NCI-H2107 (cell line): ENCODE data around the gene STPG1.

Experiments used
- DNase-seq: peaks from one replicate; lab custom pipeline; 2025; lab: John Stamatoyannopoulos, UW

The STPG1 gene

GRCh38 chr1:24426744-24427544 lies 13.4 kb upstream of the STPG1 start:
- DNase-seq, result peak; percentile 41

GRCh38 chr1:24425922-24426321 lies 12.3 kb upstream of the STPG1 start:
- DNase-seq, result no peak

GRCh38 chr1:24425441-24425840 lies 11.9 kb upstream of the STPG1 start:
- no peak for DNase-seq

- DNase-seq, result no peak
Measured at GRCh38 chr1:24424990-24425389, 11.4 kb upstream of the STPG1 start.

GRCh38 chr1:24424207-24424606 lies 10.6 kb upstream of the STPG1 start:
- DNase-seq, result no peak

GRCh38 chr1:24421502-24421901 lies 7.9 kb upstream of the STPG1 start:
- DNase-seq, result no peak

- no peak for DNase-seq
Measured at GRCh38 chr1:24420547-24420946, 7.0 kb upstream of the STPG1 start.

GRCh38 chr1:24418898-24419628 lies 5.5 kb upstream of the STPG1 start:
- DNase-seq, result peak; percentile 83

- DNase-seq, result no peak
Measured at GRCh38 chr1:24417681-24418080, 4.1 kb upstream of the STPG1 start.

GRCh38 chr1:24416666-24417391 lies 3.2 kb upstream of the STPG1 start:
- peak; percentile 34 for DNase-seq

- no peak for DNase-seq
Measured at GRCh38 chr1:24415910-24416665, 2.5 kb upstream of the STPG1 start.

GRCh38 chr1:24415334-24415909 lies 1.8 kb upstream of the STPG1 start, which contains the start of gene NIPAL3:
Gene NIPAL3 (plus strand): TSS chr1:24415802. CDS start chr1:24419548, 3,746 bp downstream.
- DNase-seq, result peak; percentile 99

- DNase-seq, result no peak
Measured at GRCh38 chr1:24414775-24415333, 1.3 kb upstream of the STPG1 start.

GRCh38 chr1:24412408-24412807 lies 1.2 kb downstream of the STPG1 start:
- DNase-seq, result no peak

GRCh38 chr1:24411963-24412362 lies 1.6 kb downstream of the STPG1 start:
- DNase-seq, result no peak

GRCh38 chr1:24410750-24411149 lies 2.8 kb downstream of the STPG1 start:
- DNase-seq, result no peak

- DNase-seq, result no peak
Measured at GRCh38 chr1:24409535-24409934, 4.0 kb downstream of the STPG1 start.

GRCh38 chr1:24406788-24407187 lies 6.8 kb downstream of the STPG1 start:
- DNase-seq, result no peak

GRCh38 chr1:24403806-24404205 lies 9.8 kb downstream of the STPG1 start:
- DNase-seq, result no peak

- no peak for DNase-seq
Measured at GRCh38 chr1:24400065-24400464, 13.5 kb downstream of the STPG1 start.

- DNase-seq, result no peak
Measured at GRCh38 chr1:24393892-24394291, 19.7 kb downstream of the STPG1 start.
